GM18519 (cell line): ENCODE measurements around the gene GREM2.

Experiments
- ATAC-seq: cut with Tn5 transposase; IDR thresholded peaks from one replicate; pipeline ENCODE4 v1.9.1; 2021; ENCODE audit warnings: mild to moderate bottlenecking, moderate library complexity; ENCODE audit not compliant: unreplicated experiment, low FRiP score

The GREM2 gene

GRCh38 chr1:240503558-240503957 is 108.4 kb downstream of the GREM2 start:
- peak; percentile 86 for ATAC-seq

- no peak for ATAC-seq
Measured at GRCh38 chr1:240503036-240503435, 108.9 kb downstream of the GREM2 start.

- ATAC-seq = no peak
Measured at GRCh38 chr1:240501115-240501514, 110.8 kb downstream of the GREM2 start.

GRCh38 chr1:240500647-240501046 is 111.3 kb downstream of the GREM2 start:
- no peak for ATAC-seq

GRCh38 chr1:240499012-240499411 is 112.9 kb downstream of the GREM2 start:
- no peak for ATAC-seq

GRCh38 chr1:240498335-240498734 is 113.6 kb downstream of the GREM2 start:
- no peak for ATAC-seq

GRCh38 chr1:240497908-240498307 is 114.0 kb downstream of the GREM2 start:
- ATAC-seq = no peak

- ATAC-seq = no peak
Measured at GRCh38 chr1:240496941-240497340, 115.0 kb downstream of the GREM2 start.

- no peak for ATAC-seq
Measured at GRCh38 chr1:240496356-240496755, 115.6 kb downstream of the GREM2 start.

GRCh38 chr1:240495601-240496000 is 116.4 kb downstream of the GREM2 start:
- no peak for ATAC-seq

- no peak for ATAC-seq
Measured at GRCh38 chr1:240492832-240493440, 119.0 kb downstream of the GREM2 start.

- no peak for ATAC-seq
Measured at GRCh38 chr1:240491796-240492195, 120.2 kb downstream of the GREM2 start.

- no peak for ATAC-seq
Measured at GRCh38 chr1:240491156-240491555, 120.8 kb downstream of the GREM2 start.

- ATAC-seq = no peak
Measured at GRCh38 chr1:240487493-240487892, 124.5 kb downstream of the GREM2 start.

- no peak for ATAC-seq
Measured at GRCh38 chr1:240486611-240487010, 125.3 kb downstream of the GREM2 start.

GRCh38 chr1:240484804-240485443 is 127.0 kb downstream of the GREM2 start:
- no peak for ATAC-seq

- ATAC-seq = no peak
Measured at GRCh38 chr1:240478536-240478935, 133.4 kb downstream of the GREM2 start.

- ATAC-seq = no peak
Measured at GRCh38 chr1:240475832-240476231, 136.1 kb downstream of the GREM2 start.

- ATAC-seq = peak; percentile 67
Measured at GRCh38 chr1:240474133-240474614, 137.8 kb downstream of the GREM2 start.

GRCh38 chr1:240468656-240469055 is 143.3 kb downstream of the GREM2 start:
- no peak for ATAC-seq

GRCh38 chr1:240467895-240468294 is 144.1 kb downstream of the GREM2 start:
- ATAC-seq = no peak

GRCh38 chr1:240466509-240466908 is 145.4 kb downstream of the GREM2 start:
- ATAC-seq = no peak
